Right renal pelvis (tissue), 4 donors: ENCODE results near the gene TBX4. TPM values are rescaled to one million over a fixed set of nuclear protein-coding genes. Genes with fewer than 3 reads are reported as not detected.
A peak's percentile ranks its signal among the peaks of the same experiment; 100 is the strongest.

Source experiments
- DNase-seq, 4 donors: peaks; one replicate each; pipeline ENCODE4 v3.0.0-alpha.2; 2013; ENCODE audit warnings: low read depth in 4 of 4, low spot score in 3 of 4, missing footprints in 1 of 4
- polyA plus RNA-seq, 4 donors: library from polyadenylated mRNA; unstranded; fragments of 120-200 nt; gene quantifications; one replicate each; pipeline ENCODE4 v1.2.1, GENCODE V29; 2013; ENCODE audit not compliant: insufficient read length in 4 of 4

Gene TBX4
- polyA plus RNA-seq, 4 donors = 0.08 to 0.53 (median 0.16) TPM

DNA sequence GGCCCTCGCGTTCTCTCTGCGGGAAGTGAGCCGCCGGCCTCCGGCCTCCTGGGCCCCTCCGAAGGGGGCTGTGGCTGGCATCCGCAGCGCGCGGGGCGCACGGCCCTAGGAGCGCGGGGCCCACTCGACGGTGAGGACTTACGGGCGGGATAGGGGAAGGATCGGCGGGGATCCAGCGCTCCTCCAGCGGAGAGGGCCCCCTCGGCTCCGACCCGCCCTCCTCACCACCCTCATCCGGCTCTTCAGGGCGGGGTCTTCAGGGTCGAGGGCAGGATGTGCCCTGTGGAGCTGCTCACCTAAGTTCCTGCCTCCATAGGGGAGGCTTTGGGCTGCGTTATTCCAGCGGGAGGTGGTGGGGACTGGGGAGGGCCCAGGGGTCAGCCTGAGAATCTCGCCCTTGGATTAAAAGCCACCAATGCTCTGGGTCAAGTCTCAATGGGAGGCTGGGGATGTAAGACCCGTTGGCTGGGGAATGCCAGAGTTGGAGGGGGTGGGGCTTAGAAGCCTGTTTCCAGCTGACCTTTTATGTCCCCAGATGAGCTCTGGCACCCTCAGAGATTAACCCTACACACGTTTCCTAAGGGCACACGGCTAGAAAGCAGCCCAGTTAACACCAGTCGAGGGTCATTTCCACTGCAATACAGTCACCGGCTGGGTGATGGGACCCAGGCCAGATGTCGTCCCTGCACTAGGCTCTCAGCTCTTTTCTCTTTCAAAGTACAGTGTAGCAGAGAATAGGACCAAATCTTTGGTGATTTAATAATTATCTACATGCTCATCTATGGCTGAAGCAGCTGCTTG, 39.2 kb upstream of the TBX4 start:
- DNase-seq = no peak

DNA sequence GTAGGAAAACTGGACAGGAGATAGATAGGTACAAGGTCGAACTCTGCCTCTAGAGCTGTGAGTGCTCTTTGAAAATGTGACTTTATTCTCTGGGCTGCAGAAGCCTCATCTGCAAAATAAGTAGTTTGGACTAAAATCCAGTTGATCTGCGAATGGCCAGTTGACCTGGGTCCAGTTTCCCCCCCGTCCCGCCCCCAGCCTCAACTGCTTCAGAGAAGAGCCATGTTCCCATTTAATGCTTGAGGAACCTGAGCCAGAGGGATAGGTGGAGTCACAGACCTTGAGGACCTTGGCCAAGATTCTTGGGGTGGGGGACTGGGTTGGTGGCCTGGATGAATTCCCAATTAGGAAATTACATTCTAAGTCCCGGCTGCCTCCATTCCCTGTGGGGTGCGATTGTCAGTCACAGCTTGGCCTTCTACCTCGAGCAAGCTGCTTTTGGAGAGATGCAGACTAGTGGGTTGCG, 38.5 kb upstream of the TBX4 start:
- DNase-seq = no peak

DNA sequence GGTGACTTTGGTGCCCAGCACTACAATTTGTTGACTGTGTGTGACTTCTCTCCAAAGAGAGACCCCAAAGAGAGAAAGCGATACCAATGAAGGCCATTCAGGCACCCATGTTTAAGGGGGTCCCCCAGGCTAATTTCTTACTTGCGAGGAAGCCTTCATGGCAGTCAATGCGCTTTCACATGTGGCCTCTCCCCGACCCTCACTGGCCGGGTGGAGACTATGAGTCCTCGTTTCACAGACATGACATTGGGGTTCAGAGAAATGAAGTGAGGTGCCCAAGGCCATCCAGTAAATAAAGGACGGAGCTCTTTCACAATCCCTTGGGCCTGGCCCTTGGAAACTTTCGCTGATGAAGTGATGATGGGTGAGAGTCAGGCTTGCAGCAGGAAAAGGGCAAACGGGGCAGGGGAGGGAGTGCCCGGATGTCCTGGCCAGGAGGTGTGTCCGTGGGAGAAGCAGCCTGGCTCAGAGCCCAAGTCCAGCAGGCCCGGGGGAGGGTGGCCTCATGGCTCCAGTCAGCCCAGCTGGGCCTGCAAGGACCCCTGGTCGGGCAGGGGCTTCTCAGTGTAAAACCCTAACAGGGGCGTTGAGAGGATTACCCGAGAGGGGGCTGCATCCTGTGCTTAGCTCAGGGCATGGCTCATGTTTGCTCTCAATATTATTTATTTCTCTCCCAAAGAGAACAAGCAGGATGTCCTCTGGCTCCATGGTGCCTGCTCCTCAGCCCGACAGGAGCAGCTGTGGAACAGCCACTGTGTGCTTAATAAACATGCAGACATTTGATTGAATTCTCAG, 37.9 kb upstream of the TBX4 start:
- no peak for DNase-seq

DNA sequence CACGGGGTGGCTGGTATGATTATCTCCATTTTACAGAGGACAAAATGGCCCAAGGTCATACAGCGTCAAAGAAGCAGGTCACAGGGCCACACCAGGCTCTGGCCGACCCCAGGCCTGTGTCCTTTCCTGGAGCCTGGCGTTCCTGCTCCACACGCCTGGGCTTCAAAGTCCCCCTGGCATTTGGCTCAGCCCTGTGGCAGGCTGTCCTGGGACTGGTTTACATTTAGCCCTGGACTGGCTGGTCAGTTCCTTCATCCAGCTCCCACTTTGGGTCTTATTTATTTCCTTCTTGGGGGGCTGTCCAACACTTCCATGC, 37.3 kb upstream of the TBX4 start:
- DNase-seq = no peak

DNA sequence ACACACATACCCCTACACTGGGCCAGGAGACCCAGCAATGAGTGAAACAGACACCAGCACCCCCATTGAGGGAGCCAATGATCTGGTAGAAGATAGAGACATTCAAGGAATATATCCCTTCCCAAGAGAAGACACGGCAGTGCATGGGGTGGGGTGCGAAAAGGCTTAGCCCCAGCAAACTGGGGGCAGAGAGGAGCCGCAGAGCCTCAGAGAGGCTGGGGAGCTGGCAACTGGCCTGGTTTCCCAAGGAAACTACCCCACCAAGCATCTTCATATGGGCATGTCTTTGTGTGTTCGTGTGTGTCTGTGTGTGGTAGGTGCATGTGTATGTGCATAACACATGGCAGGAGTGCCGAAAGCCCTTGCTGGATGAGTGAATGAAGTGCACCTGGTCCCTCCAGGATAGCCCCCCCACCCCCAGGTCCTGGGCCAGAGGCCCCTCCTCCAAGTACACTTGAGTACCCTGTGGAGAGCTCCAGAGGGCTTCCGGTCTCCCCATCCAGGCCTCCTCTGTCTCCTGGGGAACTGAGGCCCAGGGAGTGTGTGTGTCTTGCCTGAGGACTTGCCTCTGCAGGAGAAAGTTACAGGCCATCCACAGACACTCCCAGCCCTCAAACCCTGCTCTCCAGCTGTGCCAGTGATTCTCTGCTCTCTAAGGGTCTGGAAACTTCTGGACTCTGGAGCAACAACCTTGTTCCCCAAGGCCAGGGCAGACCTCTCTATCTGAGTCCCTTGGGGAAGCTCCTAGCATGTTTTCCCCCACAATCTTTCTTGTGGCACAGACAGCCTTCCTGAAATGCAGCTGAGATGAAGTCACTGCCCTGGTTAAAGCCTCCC, 36.6 kb upstream of the TBX4 start:
- DNase-seq = no peak

DNA sequence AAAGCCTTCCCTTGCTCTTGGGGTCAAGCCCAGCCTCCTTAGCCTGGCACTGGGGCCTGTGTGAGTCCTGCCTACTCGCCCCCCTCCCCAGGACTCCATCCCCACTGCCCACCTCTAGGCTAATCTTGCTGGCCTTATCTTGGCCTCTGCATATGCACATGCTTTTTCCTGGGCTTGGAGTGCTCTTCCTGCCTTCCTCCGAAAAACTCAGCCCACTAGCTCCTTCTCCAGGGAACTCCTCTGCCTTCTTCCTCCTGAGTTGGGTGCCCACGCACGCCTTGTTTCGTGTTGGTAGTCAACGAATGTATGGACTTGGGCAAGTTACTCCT, 36.0 kb upstream of the TBX4 start:
- no peak for DNase-seq

DNA sequence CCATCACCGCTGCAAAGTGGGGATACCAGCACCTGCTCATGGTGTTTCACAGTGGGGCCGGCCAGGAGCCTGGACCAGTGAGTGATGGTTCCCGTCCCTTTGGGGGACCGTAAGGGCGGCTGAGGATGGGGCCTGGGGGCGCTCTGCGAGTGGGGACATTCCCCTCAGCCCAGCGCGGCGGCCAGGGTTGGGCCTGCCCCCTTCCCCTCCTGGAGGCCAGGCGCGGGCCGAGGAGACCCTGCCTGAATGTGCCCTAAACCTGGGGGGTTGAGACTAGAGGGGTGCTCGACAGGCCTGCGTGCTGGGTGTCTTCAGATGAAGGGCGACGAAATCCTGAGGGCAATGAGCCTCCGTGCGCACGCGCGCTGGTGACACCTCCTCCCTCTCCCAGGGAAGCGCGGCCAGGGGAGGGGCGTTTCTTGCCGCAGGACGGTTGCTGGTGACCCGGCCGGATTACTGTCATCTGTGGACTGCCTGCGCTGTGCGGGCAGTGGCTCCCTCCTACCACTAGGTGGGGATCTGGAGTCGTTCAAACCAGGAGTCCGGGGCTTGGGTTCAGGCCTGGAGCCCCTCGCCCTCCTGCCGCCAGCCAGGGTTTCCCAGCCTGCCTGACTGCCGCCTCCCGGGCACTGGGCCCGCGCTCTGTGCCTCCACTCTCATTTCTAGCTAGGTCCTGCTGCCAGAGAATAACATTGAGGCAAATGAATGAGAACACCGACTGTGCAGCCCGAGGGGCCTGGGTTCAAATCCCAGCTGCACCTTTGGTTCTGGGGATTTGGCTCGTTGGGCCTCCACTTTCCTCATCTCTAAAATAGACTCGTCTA, 35.5 kb upstream of the TBX4 start:
- peak in 3 of 4 donors; percentile 79 to 81 (median 79) for DNase-seq

DNA sequence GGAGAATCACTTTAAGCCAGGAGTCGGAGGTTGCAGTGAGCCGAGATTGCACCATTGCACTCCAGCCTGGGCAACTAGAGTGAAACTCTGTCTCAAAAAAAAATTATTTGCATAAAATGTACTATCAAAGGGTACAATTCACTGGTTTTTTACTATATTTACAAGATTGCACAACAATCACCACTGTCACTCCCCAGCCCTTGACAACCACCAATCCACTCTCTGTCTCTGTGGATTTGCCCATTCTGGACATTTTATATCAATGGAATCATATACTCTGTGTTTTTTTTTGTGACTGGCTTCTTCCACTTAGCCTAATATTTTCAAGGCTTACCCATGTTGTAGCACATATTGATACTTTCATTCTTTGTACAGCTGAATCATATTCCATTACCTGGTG, 33.8 kb upstream of the TBX4 start:
- no peak for DNase-seq

DNA sequence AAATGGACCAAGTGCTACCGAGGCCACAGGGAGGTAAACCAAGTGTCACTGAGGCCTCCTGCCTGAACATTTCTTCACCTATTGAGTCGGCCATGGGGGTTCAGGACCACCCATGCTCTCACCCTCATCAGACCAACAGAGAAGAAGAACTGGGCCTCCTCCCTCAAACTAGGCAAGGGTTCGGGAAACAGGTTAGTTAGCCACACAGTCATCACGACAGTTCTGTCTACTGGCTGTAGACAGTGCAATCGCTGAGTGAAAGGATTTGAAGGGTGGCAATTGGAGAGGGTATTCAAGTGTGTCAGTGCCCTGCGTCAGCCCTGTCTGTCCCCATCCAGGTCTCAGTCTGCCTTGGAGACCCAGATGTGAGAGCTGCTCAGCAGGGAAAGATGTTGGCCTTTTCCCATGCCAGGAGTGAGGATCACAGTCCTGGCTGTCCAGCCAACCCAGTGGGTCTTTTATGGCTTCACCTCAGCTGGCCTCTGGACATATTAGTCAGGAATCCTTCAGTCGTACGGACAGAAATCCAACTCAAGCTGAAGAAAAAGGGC, 32.7 kb upstream of the TBX4 start:
- DNase-seq = no peak

DNA sequence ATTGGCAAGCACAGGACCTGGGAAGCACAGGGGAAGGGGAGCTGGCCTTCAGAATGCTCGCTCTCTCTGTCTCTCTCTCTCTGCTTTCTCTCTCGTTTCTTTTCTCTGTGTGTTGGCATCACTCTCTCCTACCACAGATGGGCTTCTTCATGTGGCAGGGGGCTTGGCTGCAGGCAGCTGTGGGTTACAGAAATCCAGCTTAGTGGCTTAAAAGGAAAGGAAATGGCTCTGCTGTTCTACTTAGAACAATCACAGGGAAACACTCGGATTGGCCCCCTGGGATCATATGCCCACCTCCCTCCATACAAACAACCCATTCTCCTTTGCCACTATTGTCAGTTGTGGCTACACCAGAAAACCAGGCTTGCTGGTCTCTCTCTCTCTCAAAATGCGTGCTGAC, 32.2 kb upstream of the TBX4 start:
- DNase-seq = no peak

DNA sequence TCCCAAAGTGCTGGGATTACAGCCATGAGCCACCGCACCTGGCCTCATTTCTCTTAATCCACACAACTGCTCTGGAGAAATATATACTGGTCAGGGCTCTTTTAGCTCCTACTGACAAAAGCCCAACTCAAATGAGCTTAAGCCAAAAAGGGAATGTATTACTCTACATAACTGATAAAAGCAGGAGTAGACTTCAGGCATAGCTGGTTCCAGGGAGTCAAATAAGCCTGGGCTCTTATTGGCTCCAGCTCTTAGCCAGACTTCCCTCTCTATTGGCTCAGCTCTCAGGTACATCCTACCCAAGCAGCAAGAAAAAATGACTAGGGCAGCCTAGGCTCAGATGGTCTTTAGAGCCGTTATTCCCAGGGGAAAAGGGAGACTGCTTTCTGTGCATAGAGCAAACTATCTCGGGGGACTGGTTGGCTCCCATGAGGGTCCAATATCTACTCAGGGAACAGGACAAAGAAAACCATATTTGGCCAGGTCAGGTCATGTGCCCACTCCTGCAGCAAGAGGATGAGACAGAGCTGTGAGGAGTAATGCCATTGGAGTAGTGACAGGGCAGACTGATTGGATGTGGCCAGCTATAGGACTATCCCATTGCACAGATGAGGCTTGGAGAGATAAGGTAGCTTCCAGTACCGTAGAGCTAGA, 31.4 kb upstream of the TBX4 start:
- DNase-seq = no peak

DNA sequence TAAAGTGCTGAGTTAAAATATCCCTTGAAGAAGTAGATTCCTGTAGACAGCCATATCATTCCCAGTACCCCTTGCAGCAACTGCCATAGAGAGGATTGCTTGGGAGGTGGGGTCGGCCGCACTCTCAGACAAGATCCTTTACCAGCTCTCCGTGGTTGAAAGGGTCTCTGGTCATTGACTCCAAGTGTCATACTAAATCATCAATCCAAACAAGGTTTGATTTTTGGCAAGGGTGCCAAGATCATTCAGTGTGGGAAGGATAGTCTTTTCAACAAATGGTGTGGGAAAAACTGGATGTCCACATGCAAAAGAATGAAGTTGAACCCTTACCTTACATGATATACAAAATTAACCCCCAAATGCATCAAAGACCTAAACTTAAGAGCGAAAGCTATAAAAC, 30.8 kb upstream of the TBX4 start:
- no peak for DNase-seq

DNA sequence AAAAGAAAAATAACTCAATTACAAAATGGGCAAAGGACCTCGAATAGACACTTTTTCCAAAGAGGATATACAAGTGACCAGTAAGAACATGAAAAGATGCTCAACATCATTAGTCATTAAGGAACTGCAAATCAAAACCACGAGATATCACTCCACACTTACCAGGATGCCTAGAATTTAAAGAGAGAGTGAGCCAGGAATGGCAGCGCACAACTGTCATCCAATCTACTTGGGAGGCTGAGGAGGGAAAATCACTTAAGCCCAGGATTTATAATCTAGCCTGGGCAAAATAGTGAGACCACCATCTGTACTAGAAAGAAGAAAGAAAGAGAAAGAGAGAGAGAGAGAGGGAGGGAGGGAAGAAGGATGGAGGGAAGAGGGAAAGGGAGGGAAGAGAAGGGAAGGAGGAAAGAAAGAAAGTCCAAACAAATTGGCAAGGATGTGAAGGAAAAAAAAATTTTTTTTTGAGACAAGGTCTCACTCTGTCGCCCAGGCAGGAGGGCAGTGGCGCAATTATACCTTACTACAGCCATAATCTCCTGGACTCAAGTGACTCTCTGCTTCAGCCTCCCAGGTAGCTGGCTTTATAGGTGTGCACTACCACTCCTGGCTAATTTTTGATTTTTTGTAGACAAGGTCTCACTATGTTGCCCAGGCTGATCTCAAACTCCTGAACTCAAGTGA, 30.0 kb upstream of the TBX4 start:
- DNase-seq = no peak

DNA sequence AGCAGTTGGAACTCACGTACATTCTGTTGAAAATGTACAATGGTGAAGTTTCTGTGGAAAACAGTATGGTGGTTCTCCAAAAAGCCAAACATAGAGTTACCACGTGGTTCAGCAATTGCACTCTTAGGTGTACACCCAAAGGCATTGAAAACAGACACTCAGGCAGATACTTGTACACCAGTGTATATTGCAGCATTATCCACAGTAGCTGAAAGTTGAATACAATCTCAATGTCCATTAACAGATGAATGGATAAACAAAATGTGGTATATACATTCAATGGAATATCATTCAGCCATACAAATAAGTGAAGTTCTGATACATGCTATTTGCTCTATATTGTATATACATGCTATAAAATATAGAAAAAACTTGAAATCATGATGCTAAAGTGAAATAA, 29.4 kb upstream of the TBX4 start:
- DNase-seq = no peak

DNA sequence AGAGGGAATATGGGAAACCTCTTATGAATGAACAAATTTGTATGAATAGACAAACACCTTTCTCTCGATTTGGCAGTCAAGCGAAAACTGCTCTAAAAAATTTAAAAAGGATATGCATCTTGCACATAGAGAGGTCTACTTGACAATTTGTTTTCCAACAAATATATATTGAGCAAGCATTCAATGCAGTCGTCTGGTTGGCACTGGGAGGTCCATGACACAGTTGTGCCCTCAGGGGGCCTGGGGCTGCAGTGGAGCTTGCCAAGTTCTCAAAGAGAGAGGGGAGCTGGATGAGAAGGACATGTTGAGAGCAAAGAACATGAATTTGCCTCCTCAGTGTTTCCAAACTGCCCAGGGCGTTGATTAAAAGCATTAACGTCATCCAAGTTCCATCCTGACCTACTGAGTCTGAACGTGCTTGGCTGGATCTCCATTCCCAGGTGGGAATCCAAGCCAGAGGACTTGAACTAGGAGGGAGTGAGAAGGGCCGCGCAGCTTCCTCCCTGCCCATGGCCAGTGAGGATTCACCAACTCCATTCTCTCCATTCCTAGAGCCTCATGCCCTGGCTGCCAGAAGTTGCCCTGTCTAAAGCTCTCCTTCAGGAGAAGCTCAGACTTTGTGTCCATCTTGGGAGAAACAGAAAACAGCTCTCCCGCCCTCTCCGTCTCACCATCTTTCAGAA, 28.1 kb upstream of the TBX4 start:
- no peak for DNase-seq

DNA sequence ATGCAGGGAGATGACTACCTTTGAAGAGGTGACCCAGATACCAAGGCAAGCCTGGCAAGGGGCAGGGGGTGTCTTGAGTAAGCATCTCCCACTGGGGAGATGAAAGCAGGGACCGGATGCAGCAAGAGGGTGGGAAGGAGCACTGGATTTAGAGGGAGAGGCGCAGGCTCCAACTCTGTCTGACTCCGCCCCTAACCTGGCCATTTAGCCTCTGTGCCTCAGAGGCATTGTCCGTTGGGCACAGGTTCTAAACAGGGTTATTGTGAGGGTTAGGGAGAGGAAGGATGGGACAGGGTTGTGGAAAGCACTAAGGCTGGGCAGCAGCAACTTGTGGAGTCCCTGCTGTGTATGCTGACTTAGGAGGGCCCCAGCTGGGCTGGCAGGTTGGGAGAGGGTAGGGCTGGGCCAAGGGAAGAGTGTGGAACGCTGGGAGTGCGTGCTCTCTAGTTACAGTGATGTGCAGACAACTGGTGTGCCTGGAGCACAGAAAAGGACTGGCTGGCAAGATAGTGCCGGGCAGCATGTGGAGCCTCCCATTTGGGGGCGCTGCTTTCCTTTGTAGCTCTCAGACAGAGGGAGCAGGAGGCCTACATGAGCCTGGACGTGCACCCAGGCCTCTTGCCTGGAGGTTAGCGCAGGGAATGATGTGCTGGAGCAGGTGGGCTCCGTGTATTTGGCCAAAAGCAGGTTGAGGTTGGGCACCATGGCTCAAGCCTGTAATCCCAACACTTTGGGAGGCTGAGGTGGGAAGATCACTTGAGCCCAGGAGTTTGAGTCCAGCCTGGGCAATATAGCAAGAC, 26.3 kb upstream of the TBX4 start:
- no peak for DNase-seq

DNA sequence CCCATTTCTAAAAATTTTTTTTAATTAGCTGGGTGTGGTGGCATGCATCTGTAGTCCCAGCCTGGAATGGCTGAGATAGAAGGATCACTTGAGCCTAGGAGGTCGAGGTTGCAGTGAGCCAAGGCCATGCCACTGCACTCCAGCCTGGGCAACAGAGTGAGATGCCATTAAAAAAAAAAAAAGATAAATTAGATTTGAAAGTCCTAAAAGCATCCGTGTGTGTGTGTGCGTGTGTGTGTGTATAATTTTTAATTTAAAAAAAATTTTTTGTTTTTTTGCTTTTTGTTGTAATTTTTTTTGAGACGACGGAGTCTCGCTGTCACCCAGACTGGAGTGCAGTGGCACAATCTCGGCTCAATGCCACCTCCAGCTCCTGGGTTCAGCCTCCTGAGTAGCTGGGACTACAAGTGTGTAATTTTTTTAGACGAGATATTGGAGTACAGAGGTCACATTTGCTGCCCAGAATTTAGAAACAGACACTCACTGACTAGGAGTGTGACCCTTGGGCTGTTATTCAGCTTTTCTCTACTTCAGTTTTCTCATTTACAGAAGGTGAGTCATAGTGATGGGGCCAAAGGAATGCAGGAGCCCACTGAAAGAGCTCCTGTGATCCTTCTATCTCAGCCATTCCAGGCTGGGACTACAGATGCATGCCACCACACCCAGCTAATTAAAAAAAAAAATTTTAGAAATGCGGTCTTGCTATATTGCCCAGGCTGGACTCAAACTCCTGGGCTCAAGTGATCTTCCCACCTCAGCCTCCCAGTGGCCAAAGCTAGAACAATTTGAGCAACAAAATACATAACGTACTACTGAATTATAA, 25.5 kb upstream of the TBX4 start:
- no peak for DNase-seq
